NT2/D1 (cell line): ENCODE results near the gene SLCO1B3.
A peak's percentile ranks its signal among the peaks of the same experiment; 100 is the strongest.
"Not testable (repeated sequence)": the region's sequence is repeated elsewhere in the genome, so short reads cannot be mapped to it uniquely, and the experiment has no call there.

Experiments
- DNase-seq: peaks from one replicate; pipeline ENCODE4 v3.0.0-alpha.2; 2011; ENCODE audit warnings: low read depth, low spot score
- H3K27me3 ChIP-seq: 2 replicates; pipeline ENCODE4 v1.6.0; 2011; ENCODE audit warnings: mild to moderate bottlenecking; ENCODE audit not compliant: insufficient read length, insufficient read depth
- H3K36me3 ChIP-seq: 2 replicates; pipeline ENCODE4 v1.6.1; 2011; ENCODE audit warnings: mild to moderate bottlenecking, low read length, mixed read lengths; ENCODE audit not compliant: insufficient read depth, insufficient read length
- H3K4me1 ChIP-seq: 2 replicates; pipeline ENCODE4 v1.5.1; 2011; ENCODE audit not compliant: insufficient read depth, insufficient read length
- H3K4me3 ChIP-seq: 2 replicates; pipeline ENCODE4 v1.5.1; 2011; ENCODE audit warnings: low read depth; ENCODE audit not compliant: insufficient read length
- H3K9ac ChIP-seq: 2 replicates; pipeline ENCODE4 v1.6.0; 2011; ENCODE audit warnings: low read depth; ENCODE audit not compliant: insufficient read length
- H3K9me3 ChIP-seq: 2 replicates; pipeline ENCODE4 v1.5.1; 2011; ENCODE audit warnings: mild to moderate bottlenecking, low read length; ENCODE audit not compliant: insufficient read depth
- SUZ12 ChIP-seq: IDR thresholded peaks from 2 replicates; pipeline ENCODE4 v1.6.1; 2011; ENCODE audit not compliant: insufficient read length, insufficient read depth; ENCODE audit errors: extremely low read depth
- YY1 ChIP-seq: IDR thresholded peaks from 2 replicates; pipeline ENCODE4 v1.6.1; 2011; ENCODE audit not compliant: insufficient read length, insufficient read depth
- ZNF274 ChIP-seq: IDR thresholded peaks from 2 replicates; pipeline ENCODE4 v1.6.1; 2011; ENCODE audit warnings: mild to moderate bottlenecking, low read depth, low read length

SLCO1B3 gene, protein sequence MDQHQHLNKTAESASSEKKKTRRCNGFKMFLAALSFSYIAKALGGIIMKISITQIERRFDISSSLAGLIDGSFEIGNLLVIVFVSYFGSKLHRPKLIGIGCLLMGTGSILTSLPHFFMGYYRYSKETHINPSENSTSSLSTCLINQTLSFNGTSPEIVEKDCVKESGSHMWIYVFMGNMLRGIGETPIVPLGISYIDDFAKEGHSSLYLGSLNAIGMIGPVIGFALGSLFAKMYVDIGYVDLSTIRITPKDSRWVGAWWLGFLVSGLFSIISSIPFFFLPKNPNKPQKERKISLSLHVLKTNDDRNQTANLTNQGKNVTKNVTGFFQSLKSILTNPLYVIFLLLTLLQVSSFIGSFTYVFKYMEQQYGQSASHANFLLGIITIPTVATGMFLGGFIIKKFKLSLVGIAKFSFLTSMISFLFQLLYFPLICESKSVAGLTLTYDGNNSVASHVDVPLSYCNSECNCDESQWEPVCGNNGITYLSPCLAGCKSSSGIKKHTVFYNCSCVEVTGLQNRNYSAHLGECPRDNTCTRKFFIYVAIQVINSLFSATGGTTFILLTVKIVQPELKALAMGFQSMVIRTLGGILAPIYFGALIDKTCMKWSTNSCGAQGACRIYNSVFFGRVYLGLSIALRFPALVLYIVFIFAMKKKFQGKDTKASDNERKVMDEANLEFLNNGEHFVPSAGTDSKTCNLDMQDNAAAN

GRCh38 chr12:20810487-20810886 lies at the start of gene SLCO1B3:
TSS of gene SLCO1B3 (plus strand) at chr12:20810705. CDS start at chr12:20815739, 5,034 bp downstream.
- no peak for DNase-seq
- no peaks in the 10 kb centered on the region for H3K27me3 ChIP-seq
- H3K36me3 ChIP-seq = no peaks in the 10 kb centered on the region
- H3K4me3 ChIP-seq = no peak within 1 kb of the TSS
- peaks cover 9% of the 10 kb centered on the region; the same call in 1 of the 2 replicates for H3K9me3 ChIP-seq
- H3K9ac ChIP-seq = no peak within 1 kb of the TSS
- no peak for TF ChIP-seq ZNF274
- TF ChIP-seq YY1 = no peak
- TF ChIP-seq SUZ12 = no peak
- H3K4me1 ChIP-seq = no peaks in the 10 kb centered on the region

DNA sequence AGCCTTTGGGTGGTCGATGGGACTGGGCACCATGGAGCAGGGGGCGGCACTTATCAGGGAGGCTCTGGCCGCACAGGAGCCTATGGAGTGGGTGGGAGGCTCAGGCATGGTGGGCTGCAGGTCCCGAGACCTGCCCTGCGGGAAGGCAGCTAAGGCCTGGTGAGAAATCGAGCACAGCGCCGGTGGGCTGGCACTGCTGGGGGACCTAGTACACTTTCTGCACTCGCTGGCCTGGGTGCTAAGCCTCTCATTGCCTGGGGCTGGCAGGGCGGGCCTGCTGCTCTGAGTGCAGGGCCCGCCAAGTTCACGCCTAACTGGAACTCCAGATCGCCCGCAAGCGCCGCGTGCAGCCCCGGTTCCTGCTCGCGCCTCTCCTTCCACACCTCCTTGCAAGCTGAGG lies 33.1 kb upstream of the SLCO1B3 start:
- Histone ChIP-seq H3K4me3 (no peak overlapping the region), H3K9ac (no peak overlapping the region), H3K9me3 (peaks cover 14% of the 10 kb centered on the region), H3K4me1 (no peaks in the 10 kb centered on the region), H3K27me3 (no peaks in the 10 kb centered on the region), H3K36me3 (no peaks in the 10 kb centered on the region)
- no peak for TF ChIP-seq ZNF274
- TF ChIP-seq YY1 = no peak
- TF ChIP-seq SUZ12 = no peak
- no peak for DNase-seq

DNA sequence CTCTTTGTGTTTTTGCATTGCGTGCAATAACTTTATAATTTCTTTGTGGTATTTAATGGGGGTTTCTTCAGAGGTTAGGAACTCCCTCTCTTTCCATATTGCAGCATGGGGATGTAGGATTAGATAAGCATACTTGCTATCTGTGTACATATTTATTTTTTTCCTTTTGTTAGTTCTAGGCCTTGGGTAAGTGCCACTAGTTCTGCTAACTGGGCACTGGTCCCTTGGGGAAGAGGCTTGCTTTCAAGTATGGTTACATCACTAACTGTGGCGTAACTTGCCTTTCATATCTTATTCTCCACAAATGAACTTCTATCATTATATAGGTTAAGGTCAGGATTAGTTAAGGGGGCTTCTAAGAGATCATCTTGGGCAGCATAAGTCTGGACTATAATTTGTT lies 31.5 kb upstream of the SLCO1B3 start:
- no peak for TF ChIP-seq YY1
- TF ChIP-seq SUZ12 = no peak
- no peak for TF ChIP-seq ZNF274
- Histone ChIP-seq H3K9me3 (peaks cover 16% of the 10 kb centered on the region), H3K27me3 (no peaks in the 10 kb centered on the region), H3K4me3 (no peak overlapping the region), H3K9ac (no peak overlapping the region), H3K4me1 (no peaks in the 10 kb centered on the region), H3K36me3 (no peaks in the 10 kb centered on the region)
- no peak for DNase-seq

DNA sequence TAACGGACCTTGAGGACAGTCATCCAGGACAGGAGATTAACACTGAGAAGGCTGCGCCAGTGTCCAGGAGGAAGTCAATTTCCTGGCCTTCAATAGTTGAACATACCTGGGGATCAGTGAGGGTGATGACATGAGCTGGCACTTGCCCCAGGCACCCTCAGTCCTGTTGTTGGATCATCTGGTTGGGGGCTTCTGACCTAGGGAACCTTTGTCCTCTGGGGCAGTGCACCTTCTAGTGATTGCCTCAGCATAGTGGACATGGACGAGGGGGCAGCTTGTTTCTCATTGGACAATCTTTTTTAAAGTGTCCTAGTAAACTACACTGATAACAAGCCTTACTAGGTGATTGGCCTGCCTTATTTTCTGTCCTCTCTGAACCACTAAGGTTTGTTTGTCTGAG lies 30.5 kb upstream of the SLCO1B3 start:
- not testable (repeated sequence) for H3K4me1 ChIP-seq, H3K27me3 ChIP-seq, DNase-seq, H3K4me3 ChIP-seq, H3K36me3 ChIP-seq, H3K9ac ChIP-seq
- peaks cover 16% of the 10 kb centered on the region for H3K9me3 ChIP-seq

DNA sequence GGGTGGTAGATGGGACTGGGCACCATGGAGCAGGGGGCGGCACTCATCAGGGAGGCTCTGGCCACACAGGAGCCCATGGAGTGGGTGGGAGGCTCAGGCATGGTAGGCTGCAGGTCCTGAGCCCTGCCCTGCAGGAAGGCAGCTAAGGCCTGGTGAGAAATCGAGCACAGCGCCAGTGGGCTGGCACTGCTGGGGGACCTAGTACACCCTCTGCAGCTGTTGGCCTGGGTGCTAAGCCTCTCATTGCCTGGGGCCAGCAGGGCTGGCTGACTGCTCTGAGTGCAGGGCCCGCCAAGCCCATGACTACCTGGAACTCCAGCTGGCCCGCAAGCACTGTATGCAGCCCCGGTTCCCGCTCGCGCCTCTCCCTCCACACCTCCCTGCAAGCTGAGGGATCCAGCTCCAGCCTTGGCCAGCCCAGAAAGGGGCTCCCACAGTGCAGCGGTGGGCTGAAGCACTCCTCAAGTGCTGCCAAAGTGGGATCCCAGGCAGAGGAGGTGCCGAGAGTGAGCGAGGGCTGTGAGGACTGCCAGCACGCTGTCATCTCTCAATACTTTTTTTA lies 26.6 kb upstream of the SLCO1B3 start:
- not testable (repeated sequence) for H3K27me3 ChIP-seq, DNase-seq, H3K4me1 ChIP-seq, H3K36me3 ChIP-seq, H3K4me3 ChIP-seq, H3K9ac ChIP-seq
- H3K9me3 ChIP-seq = peaks cover 11% of the 10 kb centered on the region; the same call in 1 of the 2 replicates

DNA sequence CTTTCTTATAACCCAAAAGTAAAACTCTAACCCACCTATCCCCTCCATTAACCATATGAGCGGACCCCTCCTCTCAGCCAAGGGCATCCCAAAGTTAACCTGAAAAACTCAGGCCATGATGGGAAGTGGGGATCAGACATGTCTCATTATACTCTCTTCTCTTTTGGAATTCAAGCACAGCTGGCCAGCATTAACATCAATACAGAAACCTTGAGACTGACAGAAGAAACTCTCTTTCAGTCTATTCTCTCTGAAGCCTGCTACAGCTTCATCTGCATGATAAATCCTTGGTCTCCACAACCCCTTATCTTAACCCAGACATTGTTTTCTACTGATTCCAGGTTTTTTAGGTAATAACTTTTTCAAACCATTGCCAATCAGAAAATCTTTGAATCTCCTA lies 17.5 kb upstream of the SLCO1B3 start:
- no peaks in the 10 kb centered on the region for H3K36me3 ChIP-seq

GRCh38 chr12:20798554-20798953 lies 12.0 kb upstream of the SLCO1B3 start:
- H3K9ac ChIP-seq = no peak overlapping the region
- peaks cover 7% of the 10 kb centered on the region; the same call in 1 of the 2 replicates for H3K9me3 ChIP-seq
- peak; percentile 48 for DNase-seq
- no peaks in the 10 kb centered on the region for H3K4me1 ChIP-seq
- no peak overlapping the region for H3K4me3 ChIP-seq
- no peaks in the 10 kb centered on the region for H3K27me3 ChIP-seq
- no peak for TF ChIP-seq YY1
- TF ChIP-seq SUZ12 = no peak
- no peak for TF ChIP-seq ZNF274
- no peaks in the 10 kb centered on the region for H3K36me3 ChIP-seq

More for the DNA sequence above, 17.5 kb upstream of the SLCO1B3 start:
- Histone ChIP-seq H3K4me1 (no peaks in the 10 kb centered on the region), H3K9ac (no peak overlapping the region), H3K4me3 (no peak overlapping the region), H3K27me3 (no peaks in the 10 kb centered on the region), H3K9me3 (peaks cover 18% of the 10 kb centered on the region; the same call in 1 of the 2 replicates)
- no peak for TF ChIP-seq SUZ12
- DNase-seq = peak; percentile 48
